Measurements from ENCODE around the gene UCK1. TPM values are rescaled to one million over a fixed set of nuclear protein-coding genes. Genes with fewer than 3 reads are reported as not detected.
"Not testable (repeated sequence)": the region's sequence is repeated elsewhere in the genome, so short reads cannot be mapped to it uniquely, and the experiment has no call there.

UCK1 gene
- total and polyA plus RNA-seq, 5 donors, result 26.1 to 32.0 (median 28.3) TPM

DNA sequence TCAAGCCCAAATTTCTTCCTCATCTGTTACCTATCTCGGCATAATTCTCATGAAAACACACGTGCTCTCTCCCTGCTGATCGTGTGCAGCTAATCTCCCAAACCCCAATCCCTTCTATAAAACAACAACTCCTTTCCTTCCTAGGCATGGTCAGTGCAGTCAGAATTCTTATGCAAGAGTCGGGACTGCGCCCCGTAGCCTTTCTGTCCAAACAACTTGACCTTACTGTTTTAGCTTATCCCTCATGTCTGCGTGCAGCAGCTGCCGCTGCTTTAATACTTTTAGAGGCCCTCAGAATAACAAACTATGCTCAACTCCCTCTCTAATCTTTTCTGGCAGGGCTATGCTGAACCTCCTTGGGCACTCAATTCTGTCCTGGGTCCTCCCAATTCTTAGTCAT lies 19.4 kb upstream of the UCK1 start:
- intact Hi-C loops (cut with DNase I), result not testable (repeated sequence)

DNA sequence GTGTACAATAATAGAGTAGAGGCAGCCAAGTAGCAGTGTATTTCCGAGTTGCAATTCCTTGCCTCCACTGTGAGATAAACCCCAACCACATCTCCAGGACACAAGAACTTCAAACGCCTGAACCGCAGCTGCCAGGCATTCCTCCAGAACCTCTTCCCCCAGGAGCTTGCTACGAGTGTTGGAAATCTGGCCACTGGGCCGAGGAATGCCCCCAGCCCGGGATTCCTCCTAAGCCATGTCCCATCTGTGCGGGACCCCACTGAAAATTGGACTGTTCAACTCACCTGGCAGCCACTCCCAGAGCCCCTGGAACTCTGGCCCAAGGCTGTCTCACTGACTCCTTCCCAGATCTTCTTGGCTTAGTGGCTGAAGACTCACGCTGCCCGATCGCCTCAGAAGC lies 18.1 kb upstream of the UCK1 start:
- H3K27me3 ChIP-seq (ENCODE audit: control insufficient read depth, insufficient read depth); H3K4me3 ChIP-seq (ENCODE audit: low read length); H3K9me3 ChIP-seq (ENCODE audit: control insufficient read depth, low read length); H3K4me1 ChIP-seq (ENCODE audit: control insufficient read depth, insufficient read depth, low read length); H3K27ac ChIP-seq (ENCODE audit: low read length); ATAC-seq; intact Hi-C loops (cut with DNase I); DNase-seq: not testable (repeated sequence)
- WGBS, result 82% methylated on average over 10 of the region's 10 CpGs

More for the DNA sequence above, 19.4 kb upstream of the UCK1 start:
- H3K9me3 ChIP-seq (ENCODE audit: control insufficient read depth, low read length); H3K4me1 ChIP-seq (ENCODE audit: control insufficient read depth, insufficient read depth, low read length); ATAC-seq; H3K27me3 ChIP-seq (ENCODE audit: control insufficient read depth, insufficient read depth); H3K4me3 ChIP-seq (ENCODE audit: low read length); DNase-seq; H3K27ac ChIP-seq (ENCODE audit: low read length): not testable (repeated sequence)
- 49% methylated on average over 8 of the region's 8 CpGs for WGBS

GRCh38 chr9:131546336-131547084 lies 15.4 kb upstream of the UCK1 start:
- peak overlapping the region; percentile 13 for H3K4me3 ChIP-seq (ENCODE audit: low read length)
- intact Hi-C loops (cut with DNase I), result no loop called here
- H3K9me3 ChIP-seq (ENCODE audit: control insufficient read depth, low read length), result peaks cover 2% of the 10 kb centered on the region
- ATAC-seq (peak; percentile 14 to 37), DNase-seq (no peak)
- no peaks in the 10 kb centered on the region for H3K4me1 ChIP-seq (ENCODE audit: control insufficient read depth, insufficient read depth, low read length)
- WGBS, result 2% methylated on average over 49 of the region's 49 CpGs
- H3K27me3 ChIP-seq (ENCODE audit: control insufficient read depth, insufficient read depth), result no peaks in the 10 kb centered on the region
- H3K27ac ChIP-seq (ENCODE audit: low read length), result no peak overlapping the region

DNA sequence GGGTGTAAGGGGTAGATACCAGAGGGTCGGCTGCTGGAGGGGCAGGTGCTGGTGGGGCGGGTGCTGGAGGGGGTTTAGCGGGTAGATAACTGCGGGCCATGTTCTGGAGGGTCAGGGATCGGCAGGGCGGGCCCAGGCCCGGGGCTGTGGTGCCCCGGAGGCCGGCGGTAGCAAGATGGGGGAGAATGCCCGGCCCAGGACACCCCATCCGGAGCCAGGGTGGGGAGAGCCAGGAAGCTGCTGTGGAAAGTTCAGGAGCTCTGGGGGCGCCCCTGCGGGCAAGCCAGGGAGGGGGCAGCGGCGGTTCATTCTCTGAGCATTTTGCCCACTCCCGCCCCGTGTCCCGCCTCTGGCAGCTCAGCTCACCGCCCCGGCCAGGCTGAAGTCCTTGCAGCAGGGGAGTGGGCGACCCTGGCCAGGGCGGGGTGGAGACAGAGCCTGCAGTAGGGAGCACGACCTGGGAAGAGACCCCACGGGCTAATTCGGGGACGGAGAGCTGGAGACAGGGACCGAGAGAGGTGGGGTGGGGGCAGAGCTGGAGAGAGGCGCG lies 14.8 kb upstream of the UCK1 start:
- no peak overlapping the region for H3K4me3 ChIP-seq (ENCODE audit: low read length)
- ATAC-seq, result peak; percentile 24 to 57
- WGBS, result 4% methylated on average over 30 of the region's 30 CpGs
- H3K27me3 ChIP-seq (ENCODE audit: control insufficient read depth, insufficient read depth), result no peaks in the 10 kb centered on the region
- H3K9me3 ChIP-seq (ENCODE audit: control insufficient read depth, low read length), result peaks cover 2% of the 10 kb centered on the region
- no peaks in the 10 kb centered on the region for H3K4me1 ChIP-seq (ENCODE audit: control insufficient read depth, insufficient read depth, low read length)
- intact Hi-C loops (cut with DNase I), result no loop called here
- DNase-seq, result no peak
- no peak overlapping the region for H3K27ac ChIP-seq (ENCODE audit: low read length)

- peak; percentile 49 to 64 for ATAC-seq
- Histone ChIP-seq H3K4me1 (ENCODE audit: control insufficient read depth, insufficient read depth, low read length) (no peaks in the 10 kb centered on the region), H3K27me3 (ENCODE audit: control insufficient read depth, insufficient read depth) (no peaks in the 10 kb centered on the region), H3K4me3 (ENCODE audit: low read length) (peak within 1 kb of the TSS; percentile 13), H3K9me3 (ENCODE audit: control insufficient read depth, low read length) (peaks cover 2% of the 10 kb centered on the region), H3K27ac (ENCODE audit: low read length) (no peak within 1 kb of the TSS)
- DNase-seq, result no peak
- intact Hi-C loops (cut with DNase I), result no loop called here
- WGBS, result 22% methylated on average over 50 of the region's 50 CpGs
Measured at GRCh38 chr9:131545003-131545785, 14.1 kb upstream of the UCK1 start, which contains the start of gene PRRT1B. TSS of gene PRRT1B (plus strand) at chr9:131545523. CDS start at chr9:131545616, 93 bp downstream.

DNA sequence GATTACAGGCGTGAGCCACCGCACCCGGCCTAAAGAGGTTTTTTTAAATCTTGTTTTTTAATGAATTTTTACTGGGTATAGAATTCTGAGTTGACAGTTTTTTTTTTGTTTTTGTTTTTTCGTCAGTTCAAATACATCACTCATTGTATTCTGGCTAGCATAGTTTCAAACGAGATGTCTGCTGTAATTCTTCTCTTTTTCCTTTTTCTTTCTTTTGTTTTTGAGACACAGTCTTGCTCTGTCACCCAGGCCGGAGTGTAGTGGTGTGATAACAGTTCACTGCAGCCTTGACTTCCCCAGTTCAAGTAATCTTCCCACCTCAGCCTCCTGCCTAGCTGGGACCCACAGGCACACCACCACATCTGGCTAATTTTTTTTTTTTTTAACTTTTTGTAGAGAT lies 12.1 kb upstream of the UCK1 start:
- no peaks in the 10 kb centered on the region for H3K4me1 ChIP-seq (ENCODE audit: control insufficient read depth, insufficient read depth, low read length)
- ATAC-seq (no peak), DNase-seq (no peak)
- H3K4me3 ChIP-seq (ENCODE audit: low read length), result no peak overlapping the region
- no peaks in the 10 kb centered on the region for H3K27me3 ChIP-seq (ENCODE audit: control insufficient read depth, insufficient read depth)
- no peak overlapping the region for H3K27ac ChIP-seq (ENCODE audit: low read length)
- H3K9me3 ChIP-seq (ENCODE audit: control insufficient read depth, low read length), result peaks cover 2% of the 10 kb centered on the region
- intact Hi-C loops (cut with DNase I), result no loop called here
- 89% methylated on average over 6 of the region's 6 CpGs for WGBS

- H3K9me3 ChIP-seq (ENCODE audit: control insufficient read depth, low read length), result peaks cover 2% of the 10 kb centered on the region
- no peak for DNase-seq
- intact Hi-C loops (cut with DNase I), result no loop called here
- no peak overlapping the region for H3K4me3 ChIP-seq (ENCODE audit: low read length)
- no peak overlapping the region for H3K27ac ChIP-seq (ENCODE audit: low read length)
- 81% methylated on average over 7 of the region's 7 CpGs for WGBS
- no peaks in the 10 kb centered on the region for H3K27me3 ChIP-seq (ENCODE audit: control insufficient read depth, insufficient read depth)
- no peak for ATAC-seq
- no peaks in the 10 kb centered on the region for H3K4me1 ChIP-seq (ENCODE audit: control insufficient read depth, insufficient read depth, low read length)
Measured at GRCh38 chr9:131539223-131539923, 8.3 kb upstream of the UCK1 start.

DNA sequence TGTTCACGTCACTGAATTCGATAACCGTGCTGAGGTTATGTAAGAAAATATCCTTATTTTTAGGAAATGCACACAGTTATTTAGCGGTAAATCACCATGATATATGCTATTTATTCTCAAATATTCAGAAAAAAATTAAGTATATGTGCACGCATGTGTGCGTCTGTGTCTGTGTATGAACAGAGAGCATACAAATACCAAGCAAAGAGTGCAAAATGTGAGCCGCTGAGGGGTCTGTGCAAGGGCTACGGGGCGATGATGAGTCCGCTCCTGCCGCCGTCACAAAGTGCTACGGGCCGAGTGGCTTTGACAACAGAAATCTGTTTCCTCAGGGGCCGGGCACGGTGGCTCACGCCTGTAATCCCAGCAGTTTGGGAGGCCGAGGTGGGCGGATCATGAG lies 6.9 kb upstream of the UCK1 start:
- Histone ChIP-seq H3K27ac (ENCODE audit: low read length) (no peak overlapping the region), H3K9me3 (ENCODE audit: control insufficient read depth, low read length) (no peaks in the 10 kb centered on the region), H3K4me3 (ENCODE audit: low read length) (no peak overlapping the region), H3K27me3 (ENCODE audit: control insufficient read depth, insufficient read depth) (no peaks in the 10 kb centered on the region), H3K4me1 (ENCODE audit: control insufficient read depth, insufficient read depth, low read length) (no peaks in the 10 kb centered on the region)
- whole genome bisulfite sequencing, result 96% methylated on average over 19 of the region's 19 CpGs
- intact Hi-C loops (cut with DNase I), result no loop called here
- ATAC-seq, result no peak
- DNase-seq, result no peak

DNA sequence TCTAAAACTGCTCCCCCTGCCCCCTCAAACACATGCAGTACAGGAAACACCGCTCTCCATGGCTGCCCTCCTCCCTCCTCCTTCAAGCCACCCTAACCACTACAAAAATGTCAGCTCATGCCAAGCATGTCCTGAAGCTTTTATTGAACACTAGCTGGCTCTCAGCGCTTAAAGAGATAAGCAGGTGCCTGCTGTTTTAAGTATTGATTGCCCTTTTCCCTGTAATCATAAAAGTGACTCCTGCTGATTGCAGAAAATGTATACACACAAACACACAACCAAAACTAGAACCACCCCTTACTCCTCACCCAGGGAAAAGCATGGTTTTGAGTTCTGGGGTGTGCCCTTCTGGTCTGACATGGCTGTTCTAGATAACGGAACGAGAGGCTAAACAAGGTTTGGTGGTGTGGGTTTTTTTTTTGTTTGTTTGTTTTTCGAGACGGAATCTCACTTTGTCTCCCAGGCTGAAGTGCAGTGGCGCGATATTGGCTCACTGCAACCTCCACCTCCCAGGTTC lies 3.7 kb upstream of the UCK1 start:
- Histone ChIP-seq H3K4me1 (ENCODE audit: control insufficient read depth, insufficient read depth, low read length) (peaks cover 3% of the 10 kb centered on the region), H3K27me3 (ENCODE audit: control insufficient read depth, insufficient read depth) (no peaks in the 10 kb centered on the region), H3K4me3 (ENCODE audit: low read length) (no peak overlapping the region), H3K27ac (ENCODE audit: low read length) (no peak overlapping the region), H3K9me3 (ENCODE audit: control insufficient read depth, low read length) (no peaks in the 10 kb centered on the region)
- WGBS, result 54% methylated on average over 8 of the region's 8 CpGs
- ATAC-seq, result no peak
- intact Hi-C loops (cut with DNase I), result no loop called here
- DNase-seq, result no peak

DNA sequence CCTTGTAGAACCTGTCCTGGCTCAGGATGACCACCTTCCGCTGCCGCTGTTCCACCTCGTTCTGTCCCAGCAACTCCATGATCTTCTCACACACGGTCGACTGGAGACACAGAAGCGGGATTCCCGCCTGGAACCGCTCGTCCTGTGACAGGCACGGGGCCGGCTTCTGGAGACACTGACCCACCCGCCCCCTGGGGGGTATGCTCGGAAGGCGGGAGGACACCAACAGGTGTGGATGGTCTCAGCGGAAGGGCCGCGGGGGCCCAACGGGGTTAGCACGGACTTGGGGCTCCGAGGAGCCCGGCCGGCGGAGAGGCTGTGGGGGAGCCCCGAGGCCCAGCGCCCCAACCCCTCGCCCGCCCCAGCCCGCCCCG lies 530 bp downstream of the UCK1 start:
- Histone ChIP-seq H3K27me3 (ENCODE audit: control insufficient read depth, insufficient read depth) (no peaks in the 10 kb centered on the region), H3K27ac (ENCODE audit: low read length) (no peak overlapping the region), H3K4me1 (ENCODE audit: control insufficient read depth, insufficient read depth, low read length) (peaks cover 3% of the 10 kb centered on the region), H3K9me3 (ENCODE audit: control insufficient read depth, low read length) (no peaks in the 10 kb centered on the region), H3K4me3 (ENCODE audit: low read length) (peak overlapping the region; percentile 96)
- ATAC-seq (peak in 1 of 2 donors; percentile 1), DNase-seq (peak in 2 of 3 donors; percentile 70 to 73)
- 3% methylated on average over 29 of the region's 29 CpGs for whole genome bisulfite sequencing
- intact Hi-C loops (cut with DNase I), result no loop called here

All from right cardiac atrium (tissue), 5 donors.